HG02623 (cell line): ENCODE data around the gene ZP2.
"Not testable (repeated sequence)": the region's sequence is repeated elsewhere in the genome, so short reads cannot be mapped to it uniquely, and the experiment has no call there.

Source experiments
- ATAC-seq: cut with Tn5 transposase; IDR thresholded peaks from one replicate; pipeline ENCODE4 v1.9.1; 2021; ENCODE audit warnings: moderate library complexity; ENCODE audit not compliant: unreplicated experiment

Gene ZP2

DNA sequence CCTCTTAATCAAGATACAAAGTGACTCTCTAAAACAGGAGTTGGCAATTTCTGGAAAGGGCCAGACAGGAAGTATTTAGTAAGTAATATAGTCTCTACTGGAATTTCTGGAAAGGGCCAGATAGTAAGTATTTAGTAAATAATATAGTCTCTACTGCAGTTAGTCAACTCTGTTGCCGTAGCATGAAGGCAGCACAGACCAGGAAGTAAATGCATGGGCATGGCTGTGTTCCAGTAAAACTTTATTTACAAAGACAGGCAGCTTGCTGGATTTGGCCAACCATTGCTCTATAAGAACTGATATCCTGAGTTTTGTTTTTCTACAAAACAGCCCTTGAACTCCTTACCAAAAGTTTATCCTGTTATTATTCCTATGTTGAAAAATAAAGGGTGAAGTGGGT lies 36.0 kb downstream of the ZP2 start:
- ATAC-seq = no peak

DNA sequence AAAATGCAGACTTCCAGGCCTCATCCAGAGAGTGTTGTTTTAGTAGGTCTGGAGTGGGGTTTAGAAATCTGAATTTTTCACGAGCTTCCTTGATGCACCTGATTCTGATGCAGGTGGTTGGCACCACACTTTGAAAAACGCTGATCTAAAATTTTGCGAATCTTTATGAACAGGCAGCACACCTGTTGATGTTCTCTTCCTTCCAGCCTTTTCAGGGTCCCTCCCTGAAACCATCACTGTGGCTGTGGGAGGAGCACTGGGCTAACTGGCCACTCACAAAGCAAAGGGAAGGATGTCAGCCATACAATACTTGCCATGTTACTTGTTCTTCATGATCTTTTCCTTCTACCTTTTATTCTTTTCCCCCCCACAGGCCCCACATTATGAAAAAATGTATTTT lies 38.7 kb downstream of the ZP2 start:
- no peak for ATAC-seq

DNA sequence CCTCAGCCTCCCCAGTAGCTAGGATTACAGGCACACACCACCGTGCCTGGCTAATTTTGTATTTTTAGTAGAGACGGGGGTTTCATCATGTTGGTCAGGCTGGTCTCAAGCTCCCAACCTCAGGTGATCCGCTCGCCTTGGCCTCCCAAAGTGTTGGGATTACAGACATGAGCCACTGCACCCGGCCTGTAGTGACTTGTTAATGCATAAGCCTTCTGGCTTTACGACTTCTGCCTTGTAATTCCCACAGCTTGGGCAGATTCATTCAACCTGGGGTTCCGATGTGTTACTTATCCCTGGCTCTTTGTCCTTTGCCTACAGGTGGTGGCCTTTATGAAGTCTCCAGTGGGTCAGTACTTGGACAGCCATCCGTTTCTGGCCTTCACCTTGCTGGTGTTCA lies 41.3 kb downstream of the ZP2 start:
- ATAC-seq = not testable (repeated sequence)

DNA sequence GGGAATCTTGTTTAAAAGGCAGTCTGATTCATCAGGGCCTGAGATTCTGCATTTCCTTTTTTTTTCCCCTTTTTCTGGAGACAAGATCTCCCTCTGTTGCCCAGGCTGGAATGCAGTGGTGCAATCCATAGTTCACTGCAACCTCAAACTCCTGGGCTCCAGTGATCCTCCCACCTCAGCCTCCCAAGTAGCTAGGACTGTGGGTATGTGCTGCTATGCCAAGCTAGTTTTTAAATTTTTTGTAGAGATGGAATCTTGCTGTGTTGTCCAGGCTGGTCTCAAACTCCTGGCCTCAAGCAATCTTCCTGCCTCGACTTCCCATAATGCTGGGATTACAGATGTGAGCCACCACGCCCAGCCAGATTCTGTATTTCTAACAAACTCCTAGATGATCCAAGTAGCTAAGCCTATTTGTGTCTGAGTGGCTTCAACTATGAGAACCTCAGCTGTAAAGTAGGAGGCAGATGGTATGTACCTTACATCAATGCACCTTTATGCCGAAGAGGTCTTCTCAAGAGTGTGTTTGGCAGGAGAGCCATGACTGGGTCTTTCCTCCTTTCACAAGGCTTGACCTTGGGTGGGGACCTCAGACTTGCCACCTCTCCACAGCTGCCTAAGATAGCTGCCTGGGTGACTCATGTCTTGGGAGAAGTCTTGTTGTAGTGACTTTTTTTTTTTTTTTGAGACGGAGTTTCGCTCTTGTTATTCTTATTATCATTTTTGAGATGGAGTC lies 42.0 kb downstream of the ZP2 start:
- ATAC-seq = no peak

DNA sequence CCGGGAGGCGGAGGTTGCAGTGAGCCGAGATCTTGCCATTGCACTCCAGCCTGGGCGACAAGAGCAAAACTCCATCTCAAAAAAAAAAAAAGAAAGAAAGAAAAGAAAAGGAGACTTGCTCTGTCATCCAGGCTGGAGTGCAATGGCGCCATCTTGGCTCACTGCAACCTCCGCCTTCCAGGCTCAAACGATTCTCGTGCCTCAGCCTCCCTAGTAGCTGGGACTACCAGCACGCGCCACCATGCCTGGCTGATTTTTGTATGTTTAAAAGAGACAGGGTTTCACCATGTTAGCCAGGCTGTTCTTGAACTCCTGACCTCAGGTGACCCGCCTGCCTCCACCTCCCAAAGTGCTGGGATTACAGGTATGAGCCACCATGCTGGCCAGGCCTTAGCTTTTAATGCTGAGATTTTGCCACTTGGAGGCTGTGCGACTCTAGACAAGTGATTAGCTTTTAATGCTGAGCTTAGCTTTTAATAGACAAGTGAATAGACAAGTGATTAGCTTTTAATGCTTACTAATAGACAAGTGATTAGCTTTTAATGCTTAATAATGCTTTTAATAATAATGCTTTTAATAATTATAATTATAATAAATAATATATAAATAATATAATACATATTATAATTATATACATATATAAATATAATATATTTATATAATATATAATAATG lies 43.3 kb downstream of the ZP2 start:
- no peak for ATAC-seq

DNA sequence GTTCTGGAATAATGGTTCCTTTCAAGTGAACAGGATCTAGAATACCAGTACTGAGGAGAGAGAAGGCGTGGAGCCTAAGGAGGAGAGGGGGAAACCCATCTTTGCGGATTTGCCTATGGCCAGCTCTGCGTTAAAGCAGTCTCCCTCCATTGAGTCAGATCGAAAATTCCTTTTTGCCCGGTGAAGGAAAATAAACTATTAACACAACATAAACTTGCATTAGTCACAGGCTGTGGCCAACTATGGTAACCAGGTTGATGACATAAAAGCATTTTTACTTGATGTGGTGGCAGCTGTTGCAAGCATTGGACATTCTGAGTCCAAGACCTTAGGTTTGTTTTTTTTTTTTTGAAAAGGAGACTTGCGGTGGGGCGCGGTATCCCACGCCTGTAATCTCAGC lies 44.0 kb downstream of the ZP2 start:
- ATAC-seq = no peak

DNA sequence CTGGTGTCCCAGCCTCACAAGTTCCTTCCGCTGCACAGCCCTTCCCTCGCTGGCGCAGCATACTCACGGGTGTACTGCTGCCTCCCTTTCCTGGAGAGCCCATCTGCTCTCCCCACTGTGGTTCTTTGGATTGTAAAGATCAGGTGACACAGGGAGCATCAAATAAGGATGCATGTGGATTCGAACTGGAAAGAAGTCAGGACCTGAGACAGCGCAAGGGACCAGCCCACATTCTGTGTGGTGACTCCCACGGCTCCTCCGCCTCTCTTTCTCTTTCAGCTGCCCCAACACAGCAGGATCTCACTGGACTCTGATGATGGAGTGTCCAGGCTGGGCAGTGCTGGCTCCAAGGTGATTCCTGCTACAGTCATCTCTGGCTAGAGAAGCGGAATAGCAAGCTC lies 44.8 kb downstream of the ZP2 start:
- no peak for ATAC-seq

DNA sequence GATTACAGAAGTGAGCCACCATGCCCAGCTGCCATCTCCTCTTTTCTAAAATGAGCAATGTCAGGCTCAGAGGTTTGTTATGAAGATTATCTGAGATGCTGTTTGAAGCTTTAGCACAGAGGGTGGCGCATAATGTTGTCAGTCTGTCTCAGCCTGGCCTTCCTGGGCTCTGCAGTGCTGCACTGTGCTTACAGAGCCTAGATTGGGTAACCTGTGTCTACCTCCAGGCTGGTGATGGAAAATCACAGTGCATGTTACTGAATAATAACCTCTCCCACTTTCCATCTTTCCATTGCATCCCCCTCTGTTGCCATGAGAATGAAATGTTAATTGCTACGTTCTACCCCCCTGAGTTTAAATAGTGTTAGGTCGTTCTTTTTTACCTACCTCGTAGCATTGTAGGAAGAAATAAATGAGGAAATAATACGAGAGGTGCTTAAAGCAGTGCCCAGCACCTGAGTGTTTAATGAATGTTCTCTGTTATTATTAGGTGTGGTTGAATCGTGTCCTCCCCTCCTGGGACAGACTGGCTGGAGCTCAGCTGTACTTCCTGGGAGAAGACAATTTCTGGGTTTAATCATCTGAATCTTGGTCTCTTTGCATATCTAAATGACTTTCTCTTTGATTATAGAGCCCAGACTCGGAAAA lies 46.7 kb downstream of the ZP2 start:
- no peak for ATAC-seq

DNA sequence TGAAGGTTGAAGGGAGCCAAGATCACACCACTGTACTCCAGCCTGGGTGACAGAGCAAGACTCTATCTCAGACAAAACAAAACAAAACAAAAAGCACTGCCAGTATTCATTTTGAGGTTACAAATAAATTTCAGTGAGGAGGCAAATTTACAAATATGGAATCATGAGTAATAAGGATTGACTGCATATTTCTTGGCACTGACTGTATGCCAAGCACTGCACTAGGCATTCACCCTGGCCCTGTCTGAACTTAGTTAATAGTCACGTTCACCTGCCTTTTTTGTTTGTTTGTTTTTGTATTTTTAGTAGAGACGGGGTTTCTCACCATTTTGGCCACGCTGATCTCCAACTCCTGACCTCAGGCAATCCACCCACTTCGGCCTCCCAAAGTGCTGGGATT lies 47.8 kb downstream of the ZP2 start:
- ATAC-seq = no peak

DNA sequence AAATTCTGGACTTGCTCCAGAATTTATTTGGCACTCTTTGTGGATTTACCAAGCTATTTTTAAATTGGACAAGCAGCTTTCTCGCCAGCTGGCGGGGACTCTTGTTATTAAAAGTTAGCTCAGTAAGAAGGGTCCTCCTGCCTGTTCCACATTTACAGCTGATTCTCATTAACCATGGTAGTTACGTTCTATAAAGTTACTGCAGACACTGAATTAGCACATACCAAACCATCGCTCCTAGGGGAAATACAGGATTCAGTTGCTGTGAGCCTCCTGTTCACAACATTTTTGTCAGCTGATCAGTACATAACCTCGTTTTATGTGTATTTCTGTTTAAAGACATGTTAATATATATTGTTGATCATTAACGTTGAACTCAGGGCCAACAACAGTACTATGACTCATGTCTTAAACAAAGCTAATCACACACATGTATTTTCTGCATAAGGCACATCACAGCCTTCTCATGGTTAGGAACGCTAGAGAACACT lies 48.7 kb downstream of the ZP2 start:
- ATAC-seq = no peak

DNA sequence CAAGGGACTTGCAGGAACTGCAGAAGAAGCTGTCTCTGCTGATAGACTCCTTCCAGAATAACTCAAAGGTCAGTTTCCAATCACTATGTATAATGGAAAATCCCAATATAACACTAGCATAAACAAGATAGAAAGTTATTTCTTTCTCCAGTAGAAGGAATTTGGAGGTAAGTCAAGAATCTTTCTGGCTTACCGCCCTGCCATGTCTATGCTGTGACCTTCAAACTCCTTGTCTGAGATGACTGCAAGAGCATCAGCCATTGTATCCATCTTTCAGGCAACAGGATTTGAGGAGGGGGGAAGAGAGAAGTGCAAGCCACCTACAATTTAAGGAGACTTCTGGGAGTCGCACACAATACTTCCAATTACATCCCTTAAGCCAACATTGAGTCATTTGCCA lies 50.2 kb downstream of the ZP2 start:
- ATAC-seq = no peak

DNA sequence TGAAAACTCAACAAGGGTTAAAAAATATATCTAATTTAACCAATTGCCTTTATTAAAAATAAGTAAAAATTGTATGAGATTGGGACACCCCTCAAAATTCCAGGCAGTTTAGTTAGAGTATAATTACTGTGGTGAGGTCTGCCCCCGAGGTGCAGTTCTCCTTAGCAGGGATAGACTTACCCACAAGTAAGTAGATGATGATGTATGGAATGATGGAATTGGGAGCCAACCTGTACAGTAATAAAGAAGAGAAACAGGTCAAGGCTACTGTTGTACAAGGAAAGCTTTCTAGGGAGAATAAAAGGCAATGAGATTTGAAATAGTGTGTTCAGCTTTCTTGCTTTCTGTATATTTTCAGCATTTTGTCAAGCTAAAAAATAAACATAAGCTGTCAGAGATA lies 51.1 kb downstream of the ZP2 start:
- no peak for ATAC-seq

DNA sequence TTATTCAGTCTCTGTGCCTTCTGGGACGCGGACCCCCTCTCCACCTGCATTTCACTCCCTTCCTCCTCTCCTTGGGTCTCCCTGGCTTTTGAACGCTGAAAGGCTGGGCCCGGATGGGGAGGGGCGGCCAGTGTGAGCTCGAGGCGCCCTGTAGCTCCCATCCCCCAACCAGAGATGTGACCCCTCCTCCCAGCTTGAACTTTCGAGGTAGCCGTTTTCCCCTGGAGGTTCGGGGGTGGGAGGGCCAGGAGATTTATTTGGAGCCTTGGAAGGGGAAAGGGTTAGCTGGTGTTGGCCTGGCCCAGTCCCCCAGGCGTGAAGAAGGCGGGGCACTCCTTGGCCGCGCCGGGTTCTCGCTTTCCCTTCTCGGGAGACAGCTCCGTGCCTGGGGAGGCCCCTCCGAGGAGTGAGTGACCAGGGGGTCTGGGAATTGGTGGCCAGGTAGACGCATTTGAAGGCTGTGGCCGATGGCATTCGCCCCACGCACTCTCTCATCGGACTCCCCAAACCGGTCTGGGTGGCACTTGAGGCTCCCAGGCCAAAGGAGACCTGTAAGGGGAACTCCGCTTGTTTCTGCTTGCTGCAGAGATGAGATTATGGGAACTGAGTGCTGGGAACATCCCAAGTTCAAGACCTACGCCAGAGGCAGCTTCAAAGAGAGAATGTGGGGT lies 52.0 kb downstream of the ZP2 start:
- no peak for ATAC-seq

DNA sequence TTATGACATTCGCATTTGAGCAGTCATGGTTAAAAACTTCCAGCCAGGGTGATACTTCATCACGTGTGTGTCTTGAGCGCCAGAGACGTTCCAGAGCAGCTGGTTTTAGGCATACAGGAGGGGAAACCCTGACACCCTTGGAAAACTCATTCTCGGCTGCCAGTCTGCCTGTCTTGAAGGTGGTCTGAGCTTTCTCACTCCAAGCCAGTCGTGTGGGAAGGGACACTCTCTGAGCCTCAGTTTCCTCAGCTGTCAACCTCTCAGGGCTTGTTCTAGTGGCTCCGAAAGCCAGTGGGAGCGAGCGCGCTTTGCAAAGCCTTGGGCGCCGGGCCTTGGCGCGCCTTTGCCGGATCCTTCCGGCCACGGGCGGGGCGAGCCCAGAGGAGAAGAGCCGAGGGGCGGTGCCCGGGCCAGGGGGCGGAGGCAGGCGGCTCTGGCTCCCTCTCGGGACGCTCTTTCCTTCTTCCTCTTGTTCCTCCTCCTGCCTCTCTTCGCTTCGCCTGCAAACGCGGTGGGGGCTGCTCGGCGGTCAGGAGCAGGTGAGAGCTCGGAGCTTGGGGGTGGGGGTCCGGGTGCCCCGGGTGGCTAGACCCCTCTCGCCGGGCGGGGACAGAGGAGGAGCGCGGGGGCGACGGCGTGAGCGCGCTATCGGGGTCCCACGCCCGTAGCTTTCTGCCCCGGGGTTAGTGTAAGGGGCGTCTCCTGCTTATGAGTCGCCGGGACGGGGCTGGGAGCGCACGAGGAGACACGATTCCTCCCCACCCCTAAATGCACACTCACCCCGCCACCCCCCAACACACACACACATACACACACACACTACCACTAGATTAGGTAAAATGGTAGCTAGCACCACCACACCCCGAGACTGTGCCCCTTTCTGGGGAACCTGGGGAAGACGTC lies 52.9 kb downstream of the ZP2 start, which contains the start of gene LDAF1:
TSS of gene LDAF1 (plus strand) at position 467 of the 903 bp plus-strand sequence. CDS start 2,509 bp downstream, outside the sequence.
- peak; percentile 77 for ATAC-seq

DNA sequence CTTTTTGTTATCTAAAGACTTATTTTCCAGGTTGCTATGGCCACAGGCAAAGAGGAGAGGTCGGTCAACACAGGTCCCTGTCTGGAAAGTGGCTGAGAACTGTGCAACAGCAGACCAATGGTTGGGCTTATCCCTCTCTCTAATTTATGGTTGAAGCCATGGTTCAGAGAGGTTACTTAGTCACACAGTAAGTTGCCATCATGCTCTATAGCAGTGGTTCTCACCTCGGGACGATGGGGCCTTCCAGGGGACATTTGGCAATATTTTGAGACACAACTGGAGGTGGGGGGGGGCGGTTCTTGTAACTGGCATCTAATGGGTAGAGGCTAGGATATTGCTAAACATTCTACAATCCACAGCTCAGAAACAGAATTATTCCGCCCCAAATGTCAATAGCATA lies 53.7 kb downstream of the ZP2 start:
- ATAC-seq = no peak

DNA sequence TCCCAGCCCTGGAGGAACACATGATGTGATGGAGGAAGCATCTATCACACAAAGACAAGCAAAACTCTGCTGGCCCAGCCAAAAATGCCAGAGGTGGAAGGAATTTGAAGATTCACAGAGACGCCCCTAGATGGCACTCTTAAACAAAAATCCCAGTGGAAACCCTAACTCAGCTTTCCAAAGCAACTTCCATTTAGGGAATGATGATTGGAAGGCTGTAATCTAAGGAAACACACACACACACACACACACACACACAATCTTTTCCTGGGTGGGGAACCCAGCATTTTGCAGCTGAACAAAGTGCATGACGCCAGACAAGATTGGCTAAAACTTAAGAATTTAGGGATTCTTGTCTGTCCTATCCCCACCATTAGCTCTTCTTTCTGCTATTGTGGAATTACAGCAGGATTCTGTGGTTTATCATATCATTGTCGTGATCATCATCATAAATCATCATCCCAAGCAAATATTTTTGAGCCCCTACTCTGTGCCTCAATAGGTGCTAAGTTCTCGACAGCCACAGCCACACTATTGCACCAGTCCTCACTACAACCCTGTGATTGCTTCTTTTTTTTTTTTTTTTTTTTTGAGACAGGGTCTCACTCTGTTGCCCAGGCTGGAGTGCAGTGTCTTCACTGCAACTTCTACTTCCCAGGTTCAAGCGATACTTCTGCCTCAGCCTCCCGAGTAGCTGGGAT lies 54.5 kb downstream of the ZP2 start:
- ATAC-seq = no peak

DNA sequence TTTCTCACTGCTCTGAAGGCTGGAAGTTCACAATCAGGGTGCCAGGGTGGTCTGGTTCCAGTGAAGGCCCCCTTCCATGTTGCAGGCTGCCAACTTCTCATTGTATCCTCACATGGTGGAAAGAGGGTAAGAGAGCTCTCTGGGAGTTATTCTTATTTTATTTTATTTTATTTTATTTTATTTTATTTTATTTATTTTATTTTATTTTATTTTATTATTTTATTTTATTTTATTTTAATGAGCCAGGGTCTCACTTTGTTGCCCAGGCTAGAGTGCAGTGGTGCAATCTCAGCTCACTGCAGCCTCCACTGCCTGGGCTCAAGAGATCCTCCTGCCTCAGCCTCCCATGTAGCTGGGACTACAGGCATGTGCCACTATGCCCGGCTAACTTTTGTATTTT lies 55.4 kb downstream of the ZP2 start:
- not testable (repeated sequence) for ATAC-seq

DNA sequence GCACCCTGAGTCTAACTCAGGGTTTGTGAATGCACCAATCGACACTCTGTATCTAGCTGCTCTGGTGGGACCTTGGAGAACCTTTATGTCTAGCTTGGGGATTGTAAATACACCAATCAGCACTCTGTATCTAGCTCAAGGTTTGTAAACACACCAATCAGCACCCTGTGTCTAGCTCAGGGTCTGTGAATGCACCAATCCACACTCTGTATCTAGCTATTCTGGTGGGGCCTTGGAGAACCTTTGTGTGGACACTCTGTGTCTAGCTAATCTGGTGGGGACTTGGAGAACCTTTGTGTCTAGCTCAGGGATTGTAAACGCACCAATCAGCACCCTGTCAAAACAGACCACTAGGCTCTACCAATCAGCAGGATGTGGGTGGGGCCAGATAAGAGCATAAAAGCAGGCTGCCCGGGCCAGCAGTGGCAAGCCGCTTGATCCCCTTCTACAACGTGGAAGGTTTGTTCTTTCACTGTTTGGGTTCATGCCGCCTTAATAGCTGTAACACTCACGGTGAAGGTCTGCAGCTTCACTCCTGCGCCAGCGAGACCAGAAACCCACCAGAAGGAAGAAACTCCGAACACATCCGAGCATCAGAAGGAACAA lies 58.1 kb downstream of the ZP2 start:
- ATAC-seq = not testable (repeated sequence)
